ENCODE data around the gene VAC14.

Gene VAC14

GRCh38 chr16:70689035-70689969 lies 111.7 kb downstream of the VAC14 start:
- ChIA-PET CTCF (no interaction called here), POLR2A (no interaction called here)
- no peak for DNase-seq (ENCODE audit: extremely low spot score)
- TF ChIP-seq, protein P1, sequence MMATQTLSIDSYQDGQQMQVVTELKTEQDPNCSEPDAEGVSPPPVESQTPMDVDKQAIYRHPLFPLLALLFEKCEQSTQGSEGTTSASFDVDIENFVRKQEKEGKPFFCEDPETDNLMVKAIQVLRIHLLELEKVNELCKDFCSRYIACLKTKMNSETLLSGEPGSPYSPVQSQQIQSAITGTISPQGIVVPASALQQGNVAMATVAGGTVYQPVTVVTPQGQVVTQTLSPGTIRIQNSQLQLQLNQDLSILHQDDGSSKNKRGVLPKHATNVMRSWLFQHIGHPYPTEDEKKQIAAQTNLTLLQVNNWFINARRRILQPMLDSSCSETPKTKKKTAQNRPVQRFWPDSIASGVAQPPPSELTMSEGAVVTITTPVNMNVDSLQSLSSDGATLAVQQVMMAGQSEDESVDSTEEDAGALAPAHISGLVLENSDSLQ (IDR thresholded peaks at IDR 0.05): no peak
- TF ChIP-seq TARDBP (IDR thresholded peaks at IDR 0.05) (no peak), L3MBTL2 (conservative IDR thresholded peaks at IDR 0.05) (no peak), NFRKB (IDR thresholded peaks at IDR 0.05) (no peak), ELF4 (IDR thresholded peaks at IDR 0.05) (no peak), ARNT (IDR thresholded peaks at IDR 0.05) (no peak), SUZ12 (IDR thresholded peaks at IDR 0.05) (no peak), FOXA1 (IDR thresholded peaks at IDR 0.05) (no peak), SP1 (IDR thresholded peaks at IDR 0.05) (no peak), BHLHE40 (IDR thresholded peaks at IDR 0.05; ENCODE audit: borderline replicate concordance) (no peak), FOXM1 (IDR thresholded peaks at IDR 0.05; ENCODE audit: borderline replicate concordance) (no peak), LEF1 (IDR thresholded peaks at IDR 0.05; ENCODE audit: borderline replicate concordance) (no peak), HDGF (IDR thresholded peaks at IDR 0.05; ENCODE audit: borderline replicate concordance) (no peak), CTBP1 (IDR thresholded peaks at IDR 0.05; ENCODE audit: borderline replicate concordance) (no peak), ZNF384 (IDR thresholded peaks at IDR 0.05) (no peak), FOXK2 (IDR thresholded peaks at IDR 0.05) (no peak)

DNA sequence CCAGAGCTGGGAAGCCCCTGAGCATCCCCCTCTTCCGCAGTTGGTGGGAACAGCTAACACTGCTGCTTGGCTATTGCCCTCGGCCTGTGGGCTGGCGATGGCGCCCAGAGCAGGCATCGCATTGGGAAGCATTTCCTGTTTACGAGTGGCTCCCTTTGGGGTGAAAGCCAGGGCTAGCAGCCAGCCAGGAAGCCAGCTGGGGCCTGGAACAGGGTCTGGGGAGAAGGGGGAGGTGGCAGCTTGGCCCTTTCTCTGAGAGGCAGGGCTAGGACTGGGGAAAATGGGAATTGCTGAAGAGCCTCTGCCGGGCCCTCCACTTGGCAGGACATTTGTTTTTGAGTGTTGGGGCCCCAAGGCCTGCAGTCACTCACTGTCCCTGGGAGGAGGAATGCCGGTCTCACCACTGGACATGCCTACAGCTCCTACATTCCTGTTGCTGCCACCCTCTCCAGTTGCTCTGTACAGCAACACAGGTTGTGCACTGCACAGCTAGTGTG lies 112.7 kb downstream of the VAC14 start:
- TF ChIP-seq FOXM1 (IDR thresholded peaks at IDR 0.05; ENCODE audit: borderline replicate concordance) (no peak), ELF4 (IDR thresholded peaks at IDR 0.05) (no peak), ARNT (IDR thresholded peaks at IDR 0.05) (no peak), L3MBTL2 (conservative IDR thresholded peaks at IDR 0.05) (no peak), ZNF384 (IDR thresholded peaks at IDR 0.05) (no peak), NFRKB (IDR thresholded peaks at IDR 0.05) (no peak), FOXA1 (IDR thresholded peaks at IDR 0.05) (no peak), SP1 (IDR thresholded peaks at IDR 0.05) (no peak)
- TF ChIP-seq, protein P1 (IDR thresholded peaks at IDR 0.05): no peak
- ChIA-PET CTCF (interaction anchor here (1.9 kb wide), 1 partner anchor 83 kb away, joined by 7 read pairs; no protein-coding TSS in a partner anchor), POLR2A (no interaction called here)
- no peak for DNase-seq (ENCODE audit: extremely low spot score)

- ChIA-PET POLR2A (no interaction called here), CTCF (interaction anchor here (1.9 kb wide), 1 partner anchor 83 kb away, joined by 7 read pairs; no protein-coding TSS in a partner anchor)
- TF ChIP-seq LEF1 (IDR thresholded peaks at IDR 0.05; ENCODE audit: borderline replicate concordance) (no peak), ARNT (IDR thresholded peaks at IDR 0.05) (no peak), L3MBTL2 (conservative IDR thresholded peaks at IDR 0.05) (no peak), SP1 (IDR thresholded peaks at IDR 0.05) (no peak)
- DNase-seq (ENCODE audit: extremely low spot score): no peak
Measured at GRCh38 chr16:70687671-70688245, 113.2 kb downstream of the VAC14 start.

- no peak for DNase-seq (ENCODE audit: extremely low spot score)
- ChIA-PET POLR2A (no interaction called here), CTCF (interaction anchor here (0.6 to 1.9 kb wide), 3 partner anchors 84 to 686 kb away, joined by 3 to 8 read pairs (median 7); no protein-coding TSS in a partner anchor)
- no peak for TF ChIP-seq FOXK2 (IDR thresholded peaks at IDR 0.05)
- TF ChIP-seq TARDBP (IDR thresholded peaks at IDR 0.05): no peak
- TF ChIP-seq ELF4 (IDR thresholded peaks at IDR 0.05): no peak
- no peak for TF ChIP-seq FOXA1 (IDR thresholded peaks at IDR 0.05)
- TF ChIP-seq SP1 (IDR thresholded peaks at IDR 0.05): no peak
- no peak for TF ChIP-seq SUZ12 (IDR thresholded peaks at IDR 0.05)
- TF ChIP-seq L3MBTL2 (conservative IDR thresholded peaks at IDR 0.05): no peak
- no peak for TF ChIP-seq CTBP1 (IDR thresholded peaks at IDR 0.05; ENCODE audit: borderline replicate concordance)
- TF ChIP-seq, protein P1 (IDR thresholded peaks at IDR 0.05): no peak
- no peak for TF ChIP-seq ZNF384 (IDR thresholded peaks at IDR 0.05)
- TF ChIP-seq ARNT (IDR thresholded peaks at IDR 0.05): no peak
- no peak for TF ChIP-seq FOXM1 (IDR thresholded peaks at IDR 0.05; ENCODE audit: borderline replicate concordance)
- TF ChIP-seq NFRKB (IDR thresholded peaks at IDR 0.05): no peak
Measured at GRCh38 chr16:70687102-70687511, 113.9 kb downstream of the VAC14 start.

- POLR2A ChIA-PET: no interaction called here
- DNase-seq (ENCODE audit: extremely low spot score): no peak
- CTCF ChIA-PET: interaction anchor here (0.6 to 1.9 kb wide), 3 partner anchors 85 to 687 kb away, joined by 3 to 8 read pairs (median 7); no protein-coding TSS in a partner anchor
- TF ChIP-seq, protein P1 (IDR thresholded peaks at IDR 0.05): no peak
- TF ChIP-seq L3MBTL2 (conservative IDR thresholded peaks at IDR 0.05) (no peak), FOXK2 (IDR thresholded peaks at IDR 0.05) (no peak), FOXA1 (IDR thresholded peaks at IDR 0.05) (no peak), ARNT (IDR thresholded peaks at IDR 0.05) (no peak), BHLHE40 (IDR thresholded peaks at IDR 0.05; ENCODE audit: borderline replicate concordance) (no peak), NFRKB (IDR thresholded peaks at IDR 0.05) (no peak), ZNF384 (IDR thresholded peaks at IDR 0.05) (no peak), SUZ12 (IDR thresholded peaks at IDR 0.05) (no peak)
Measured at GRCh38 chr16:70686376-70687101, 114.4 kb downstream of the VAC14 start.
